Chondrocyte (in vitro differentiated cells): ENCODE measurements around the gene ARID4A. TPM values are rescaled to one million over a fixed set of nuclear protein-coding genes. Genes with fewer than 3 reads are reported as not detected.
"Not testable (repeated sequence)": the region's sequence is repeated elsewhere in the genome, so short reads cannot be mapped to it uniquely, and the experiment has no call there.

Experiments
- DNase-seq: peaks from one replicate; pipeline ENCODE4 v3.0.0; 2021; ENCODE audit warnings: mixed read lengths, low spot score
- H3K27ac Mint-ChIP-seq: one replicate; pipeline ENCODE4 v1.8.0; 2021; ENCODE audit warnings: mild to moderate bottlenecking, moderate library complexity, mixed read lengths; ENCODE audit not compliant: unreplicated experiment
- H3K27me3 Mint-ChIP-seq: 2 replicates; pipeline ENCODE4 v1.8.0; 2021; ENCODE audit warnings: low read depth, mixed read lengths
- H3K36me3 Mint-ChIP-seq: 2 replicates; pipeline ENCODE4 v1.8.0; 2021; ENCODE audit warnings: low read depth, mixed read lengths
- H3K4me1 Mint-ChIP-seq: 2 replicates; pipeline ENCODE4 v1.8.0; 2021; ENCODE audit warnings: low read depth, mild to moderate bottlenecking, mixed read lengths
- H3K4me3 Mint-ChIP-seq: one replicate; pipeline ENCODE4 v1.8.0; 2021; ENCODE audit warnings: mild to moderate bottlenecking, moderate library complexity, mixed read lengths; ENCODE audit not compliant: unreplicated experiment
- H3K9me3 Mint-ChIP-seq: 2 replicates; pipeline ENCODE4 v1.8.0; 2021; ENCODE audit warnings: low read depth, mixed read lengths
- CTCF ChIP-seq: fragments of 200-600 bp; sonication (generic); IDR thresholded peaks from 2 replicates; pipeline ENCODE4 v1.5.0; 2021; ENCODE audit warnings: antibody characterized with exemption, mild to moderate bottlenecking, moderate library complexity
- total RNA-seq: library from RNA; stranded (reverse); gene quantifications from 3 replicates; pipeline ENCODE4 v1.2.1, GENCODE V29; 2021

Gene ARID4A
- total RNA-seq, 1 donor from 2014 or later, result 14.0 TPM

- Mint-ChIP-seq H3K36me3 (peaks cover 2% of the 10 kb centered on the region), H3K9me3 (no peaks in the 10 kb centered on the region), H3K4me3 (no peak overlapping the region), H3K27me3 (no peaks in the 10 kb centered on the region), H3K27ac (no peak overlapping the region), H3K4me1 (no peaks in the 10 kb centered on the region)
- DNase-seq, result no peak
- TF ChIP-seq CTCF, result peak; percentile 23
Measured at GRCh38 chr14:58401587-58401986, 103.2 kb downstream of the ARID4A start.

GRCh38 chr14:58408681-58409215 is 110.4 kb downstream of the ARID4A start:
- Mint-ChIP-seq H3K27ac (no peak overlapping the region), H3K9me3 (no peaks in the 10 kb centered on the region), H3K36me3 (peaks cover 18% of the 10 kb centered on the region), H3K27me3 (no peaks in the 10 kb centered on the region), H3K4me3 (no peak overlapping the region), H3K4me1 (no peaks in the 10 kb centered on the region)
- TF ChIP-seq CTCF, result no peak
- no peak for DNase-seq

- no peak for TF ChIP-seq CTCF
- Mint-ChIP-seq H3K27ac (no peak overlapping the region), H3K4me1 (no peaks in the 10 kb centered on the region), H3K4me3 (no peak overlapping the region), H3K27me3 (no peaks in the 10 kb centered on the region), H3K9me3 (no peaks in the 10 kb centered on the region), H3K36me3 (peaks cover 23% of the 10 kb centered on the region)
- DNase-seq, result no peak
Measured at GRCh38 chr14:58414845-58415244, 116.5 kb downstream of the ARID4A start.

- no peaks in the 10 kb centered on the region for H3K27me3 Mint-ChIP-seq
- H3K36me3 Mint-ChIP-seq, result peaks cover 23% of the 10 kb centered on the region
- H3K4me1 Mint-ChIP-seq, result no peaks in the 10 kb centered on the region
- no peaks in the 10 kb centered on the region for H3K9me3 Mint-ChIP-seq
- no peak for DNase-seq
- H3K4me3 Mint-ChIP-seq, result no peak overlapping the region
- no peak overlapping the region for H3K27ac Mint-ChIP-seq
- peak; percentile 14 for TF ChIP-seq CTCF
Measured at GRCh38 chr14:58415636-58416547, 117.5 kb downstream of the ARID4A start.

DNA sequence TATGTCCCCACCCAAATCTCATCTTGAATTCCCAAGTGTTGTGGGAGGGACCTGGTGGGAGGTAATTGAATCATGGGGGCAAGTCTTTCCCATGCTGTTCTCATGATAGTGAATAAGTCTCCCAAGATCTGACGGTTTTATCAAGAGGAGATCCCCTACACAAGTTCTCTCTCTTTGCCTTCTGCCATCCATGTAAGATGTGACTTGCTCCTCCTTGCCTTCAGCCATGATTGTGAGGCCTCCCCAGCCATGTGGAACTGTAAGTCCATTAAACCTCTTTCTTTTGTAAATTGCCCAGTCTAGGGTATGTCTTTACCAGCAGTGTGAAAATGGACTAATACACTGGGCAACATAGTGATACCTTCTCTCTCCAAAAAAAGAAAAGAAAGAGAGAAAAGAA is 118.6 kb downstream of the ARID4A start:
- not testable (repeated sequence) for H3K27ac Mint-ChIP-seq, H3K4me1 Mint-ChIP-seq, H3K4me3 Mint-ChIP-seq, H3K27me3 Mint-ChIP-seq, DNase-seq, H3K9me3 Mint-ChIP-seq
- peaks cover 19% of the 10 kb centered on the region for H3K36me3 Mint-ChIP-seq

Other genes with a start within 250 kb of the ARID4A start
- gene ARMH4, start 146.3 kb upstream of the ARID4A start, total RNA-seq, result 22.7 to 30.4 TPM (median 23.3 TPM) in 3 replicates
- gene ACTR10, start 98.4 kb upstream of the ARID4A start, total RNA-seq, result 92.8 to 98.7 TPM (median 98.6 TPM) in 3 replicates
- 132 to 162 TPM (median 136 TPM) in 3 replicates for gene PSMA3, start 53.7 kb upstream of the ARID4A start, total RNA-seq
- not detected in 3 replicates for gene TOMM20L, start 97.4 kb downstream of the ARID4A start, total RNA-seq
- gene TIMM9, start 129.0 kb downstream of the ARID4A start, total RNA-seq, result 27.5 to 32.4 TPM (median 32.4 TPM) in 3 replicates
- gene KIAA0586, start 129.2 kb downstream of the ARID4A start, total RNA-seq, result 14.0 to 25.6 TPM (median 14.5 TPM) in 3 replicates